NCI-H2196 treated with DMSO at 0.1 percent for 48 hours (cell line): Measurements from ENCODE around the gene SMOC1.

Experiments used
- DNase-seq: peaks from one replicate; lab custom pipeline; 2025; ENCODE audit not compliant: unreplicated experiment; lab: John Stamatoyannopoulos, UW

Gene SMOC1

DNA sequence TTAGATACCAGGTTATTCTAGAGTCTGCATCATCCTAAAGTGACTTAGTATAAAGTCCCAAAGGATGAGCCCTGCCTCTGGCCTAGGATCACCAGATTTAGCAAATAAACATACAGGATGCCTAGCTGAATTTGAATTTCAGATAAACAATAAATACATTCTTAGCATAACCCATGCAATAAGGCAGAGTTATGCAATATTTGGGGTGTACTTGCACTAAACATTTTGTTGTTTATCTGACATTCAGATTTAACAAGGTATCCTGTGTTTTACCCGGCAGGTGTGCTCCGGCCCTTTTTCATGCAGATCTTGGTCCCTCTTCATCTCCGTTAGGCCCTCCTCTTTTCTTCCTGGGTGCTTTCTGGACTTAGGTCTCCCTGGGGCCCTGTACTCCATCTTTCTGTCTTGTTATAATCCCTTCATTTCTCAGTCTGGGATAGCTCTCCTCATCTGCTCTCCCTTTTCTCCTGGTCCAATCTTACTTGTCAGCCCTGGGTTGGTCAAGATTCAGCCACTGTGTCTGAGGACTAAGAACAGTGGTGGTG is 18.1 kb upstream of the SMOC1 start:
- DNase-seq = no peak

DNA sequence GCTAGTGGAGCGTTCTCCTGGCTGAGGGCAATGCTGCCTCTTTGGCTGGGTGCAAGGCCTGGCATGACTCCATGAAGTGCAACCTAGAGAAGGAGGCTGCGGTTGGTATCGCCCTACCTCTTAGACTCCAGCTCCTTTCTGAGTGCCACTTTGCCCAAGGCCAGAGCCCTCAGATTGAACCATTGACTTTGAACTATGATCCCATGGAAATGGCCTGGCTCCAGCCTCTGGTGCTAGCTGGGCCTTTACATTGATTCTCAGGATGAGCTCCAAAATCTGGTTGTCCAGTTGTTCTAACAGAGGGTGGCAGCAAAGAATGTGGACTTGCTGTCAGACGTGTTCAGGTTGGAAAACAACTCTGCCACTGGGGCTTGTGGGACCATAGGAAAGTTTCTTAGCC is 16.1 kb upstream of the SMOC1 start:
- no peak for DNase-seq

DNA sequence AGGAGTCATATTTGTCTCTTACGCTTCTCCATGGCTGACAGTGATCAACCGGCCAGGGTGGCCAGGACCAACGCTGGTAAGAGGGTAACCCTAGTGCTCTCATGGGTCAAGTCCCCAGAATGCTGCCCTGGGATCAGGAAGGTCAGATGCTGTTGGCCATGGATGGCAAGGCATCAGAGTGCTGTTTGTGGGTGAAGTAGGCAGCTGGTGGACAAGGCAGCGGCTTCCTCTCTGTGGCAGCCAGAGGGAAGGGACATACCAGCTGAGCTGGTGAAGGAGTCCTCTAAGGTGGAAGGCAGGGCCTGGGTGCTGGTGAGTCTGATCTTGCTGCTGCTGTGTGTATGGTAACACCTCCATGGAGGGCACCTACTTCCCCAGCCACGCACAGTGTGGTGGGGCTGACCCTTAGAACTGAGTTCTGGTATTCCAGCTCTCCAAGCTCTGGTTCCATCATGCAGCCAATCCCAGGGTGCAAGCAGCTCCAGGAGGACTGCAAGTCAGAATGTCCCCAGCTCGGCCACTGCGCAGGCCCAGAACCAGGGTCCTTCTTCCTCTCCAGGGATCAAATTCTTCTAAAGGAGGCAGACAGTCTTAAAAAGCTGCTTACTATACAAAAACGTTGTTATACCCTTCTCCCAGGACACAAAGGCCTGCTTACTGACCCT is 13.4 kb upstream of the SMOC1 start:
- no peak for DNase-seq

DNA sequence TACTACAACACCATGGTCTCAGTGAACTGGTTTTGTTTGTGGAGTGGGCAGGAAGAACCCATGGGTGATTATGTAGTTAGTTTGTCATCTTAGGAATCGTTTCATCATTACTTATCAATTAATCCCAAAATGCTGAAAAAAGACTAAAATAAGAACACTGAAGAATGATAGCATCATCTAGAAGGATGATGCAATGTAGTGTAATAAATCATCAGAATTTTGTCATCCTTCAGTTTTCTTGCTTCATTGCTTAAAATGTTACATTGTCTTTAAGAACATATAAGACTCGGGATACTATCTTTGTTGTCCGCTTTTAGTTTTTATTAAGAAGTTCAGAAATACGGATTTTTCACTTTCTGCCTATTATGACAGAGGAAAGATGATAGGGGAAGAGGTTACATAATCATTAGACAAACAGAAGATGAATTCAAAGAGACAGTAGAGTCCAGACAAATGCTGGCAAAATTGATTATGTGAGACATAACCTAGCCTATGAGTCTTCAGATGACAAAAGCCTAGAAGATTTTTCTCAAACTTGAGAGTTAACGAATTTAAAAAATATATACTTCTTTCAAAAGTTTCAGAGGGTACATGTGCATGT is 10.8 kb upstream of the SMOC1 start:
- no peak for DNase-seq

DNA sequence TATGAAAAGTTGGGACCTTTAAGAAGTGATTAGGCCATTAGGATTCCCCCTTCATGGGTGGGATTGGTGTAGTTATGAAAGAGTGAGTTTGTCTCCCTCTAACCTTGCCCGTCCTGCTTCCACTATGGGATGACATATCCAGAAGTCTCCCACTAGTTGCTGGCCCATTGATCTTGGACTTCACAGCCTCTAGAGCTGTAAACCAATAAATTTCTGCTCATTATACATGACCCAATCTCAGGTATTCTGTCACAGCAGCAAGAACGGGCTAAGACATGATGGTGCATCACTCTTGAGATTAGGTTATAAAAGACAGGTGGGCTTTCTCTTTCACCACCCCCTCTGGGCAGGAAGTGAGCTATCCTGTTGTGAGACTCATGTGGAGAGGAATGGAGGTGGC is 8.6 kb upstream of the SMOC1 start:
- DNase-seq = no peak

DNA sequence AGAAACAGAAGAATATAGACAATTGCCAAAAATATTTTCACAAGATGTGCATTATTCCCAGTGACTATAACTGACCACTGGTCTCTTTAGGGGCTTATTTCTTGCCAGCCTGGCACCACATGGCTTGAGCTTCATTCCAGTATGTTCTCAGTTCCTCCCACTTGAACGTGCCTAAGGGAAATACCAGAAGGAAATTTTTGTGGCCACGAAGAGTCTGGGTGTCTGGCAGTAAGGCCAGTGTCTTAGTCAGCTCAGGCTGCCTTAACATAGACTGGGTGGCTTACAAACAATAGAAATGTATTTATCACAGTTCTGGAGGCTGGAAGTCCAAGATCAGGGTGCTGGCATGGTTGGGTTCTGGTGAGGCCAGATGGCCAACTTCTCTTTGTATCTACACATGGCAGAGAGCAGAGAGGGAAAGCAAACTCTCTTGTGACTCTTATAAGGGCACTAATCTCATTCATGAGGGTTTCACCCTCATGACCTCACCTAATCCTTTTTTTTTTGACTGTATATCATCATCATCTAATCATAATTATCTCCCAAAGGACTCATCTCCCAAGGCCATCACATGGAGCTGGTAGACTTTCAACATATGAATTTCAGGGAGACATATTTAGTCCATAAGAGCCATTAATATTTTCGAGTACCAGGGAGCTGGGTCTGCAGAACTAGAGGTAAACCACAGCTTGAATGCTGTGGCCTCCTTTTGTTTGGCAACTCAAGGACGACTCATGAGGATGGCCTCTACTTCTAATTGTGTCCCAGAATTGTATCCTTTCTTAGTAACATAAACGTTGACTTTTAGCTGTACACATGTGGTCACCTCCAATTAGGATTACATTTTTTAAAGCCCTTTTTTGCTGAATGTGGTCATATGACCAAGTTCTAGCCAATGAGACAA is 5.1 kb upstream of the SMOC1 start:
- no peak for DNase-seq

DNA sequence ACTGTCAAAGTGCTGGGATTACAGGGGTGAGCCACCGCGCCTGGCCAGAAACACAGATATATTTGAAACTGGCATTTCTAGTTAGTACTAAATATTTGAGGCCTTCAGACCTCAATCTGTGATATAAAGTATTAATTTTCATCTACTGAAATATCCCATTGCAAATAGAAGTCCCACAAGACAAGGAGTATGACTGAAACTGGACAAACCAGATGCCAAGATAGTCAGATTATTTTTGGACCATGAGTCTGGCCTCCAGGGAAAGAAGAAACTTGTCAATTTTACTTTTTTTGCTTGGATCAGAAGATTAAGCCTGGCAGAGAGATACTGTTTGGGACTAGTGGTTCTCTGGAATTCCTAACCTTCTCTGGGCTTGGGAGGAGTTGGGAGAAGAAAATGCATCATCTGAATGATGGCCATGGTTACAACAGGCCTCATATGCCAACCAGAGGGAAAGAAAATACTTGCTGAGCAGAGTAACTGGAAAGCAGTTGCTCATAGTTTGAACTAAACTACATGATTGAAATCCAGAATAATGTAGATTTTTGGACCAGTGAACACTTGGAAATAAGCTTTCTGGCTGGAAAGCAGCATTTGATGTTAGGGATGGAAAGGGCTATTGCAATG is 2.9 kb upstream of the SMOC1 start:
- no peak for DNase-seq

DNA sequence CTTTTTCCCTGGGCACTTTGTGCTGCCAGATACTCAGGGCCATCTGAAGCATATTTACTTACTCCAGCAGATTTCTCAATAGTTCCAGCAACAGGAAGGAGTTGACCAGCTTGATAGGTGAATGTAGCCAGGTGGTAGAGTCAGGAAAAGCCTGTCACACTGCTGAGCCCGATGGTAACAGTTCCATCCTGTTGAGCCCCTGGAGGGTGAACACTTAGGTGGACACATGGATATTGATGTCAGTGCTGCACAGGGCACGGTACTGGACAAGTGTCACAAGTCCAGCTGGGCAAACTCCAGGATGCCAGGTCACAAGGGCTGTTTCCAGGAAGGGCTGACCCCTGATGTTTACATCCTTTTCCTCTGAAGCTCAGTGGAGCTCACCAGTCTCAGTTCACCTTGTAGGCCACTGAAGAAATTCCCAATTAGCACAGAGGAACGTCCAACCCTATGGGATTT is 2.3 kb upstream of the SMOC1 start:
- DNase-seq = peak; percentile 46

DNA sequence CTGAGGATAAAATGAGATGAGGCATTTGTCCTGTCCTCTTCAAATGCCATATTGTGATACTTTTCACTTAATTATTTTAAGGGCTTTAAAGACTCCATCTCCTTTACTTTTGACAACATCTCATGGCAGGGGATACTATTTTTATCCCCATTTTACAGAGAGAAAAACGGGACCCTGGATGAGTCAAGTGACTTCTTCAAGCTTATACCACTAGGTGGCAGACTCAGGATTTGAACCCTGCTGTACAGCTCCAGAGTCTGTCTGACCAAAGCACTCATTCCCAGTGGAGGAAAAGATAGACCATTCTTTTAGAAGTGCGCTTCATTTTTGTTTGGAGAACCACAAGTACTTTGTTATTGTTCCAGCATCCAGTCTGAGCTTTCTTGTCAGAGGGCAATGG is 1.7 kb upstream of the SMOC1 start:
- DNase-seq = peak; percentile 47

DNA sequence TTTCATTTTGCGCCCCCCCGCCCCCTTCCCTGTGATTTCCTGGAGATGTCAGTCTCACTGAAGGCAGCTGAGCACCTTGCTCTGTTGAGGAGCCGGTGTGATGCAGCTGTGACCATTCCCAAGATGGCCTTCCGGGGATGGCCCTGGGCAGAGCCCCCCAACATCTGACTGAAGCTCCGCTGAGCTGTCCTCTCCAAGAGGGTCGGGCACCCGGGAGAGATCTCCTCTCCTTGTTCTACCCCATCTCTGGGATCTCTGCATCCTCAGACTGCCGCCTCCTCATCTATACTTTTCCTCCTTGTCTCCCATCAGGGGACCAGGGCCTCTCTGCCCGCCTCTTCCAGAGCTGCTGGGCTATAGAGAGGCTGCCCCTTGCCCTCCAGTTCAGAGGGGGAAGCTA is 965 bp upstream of the SMOC1 start:
- DNase-seq = no peak

DNA sequence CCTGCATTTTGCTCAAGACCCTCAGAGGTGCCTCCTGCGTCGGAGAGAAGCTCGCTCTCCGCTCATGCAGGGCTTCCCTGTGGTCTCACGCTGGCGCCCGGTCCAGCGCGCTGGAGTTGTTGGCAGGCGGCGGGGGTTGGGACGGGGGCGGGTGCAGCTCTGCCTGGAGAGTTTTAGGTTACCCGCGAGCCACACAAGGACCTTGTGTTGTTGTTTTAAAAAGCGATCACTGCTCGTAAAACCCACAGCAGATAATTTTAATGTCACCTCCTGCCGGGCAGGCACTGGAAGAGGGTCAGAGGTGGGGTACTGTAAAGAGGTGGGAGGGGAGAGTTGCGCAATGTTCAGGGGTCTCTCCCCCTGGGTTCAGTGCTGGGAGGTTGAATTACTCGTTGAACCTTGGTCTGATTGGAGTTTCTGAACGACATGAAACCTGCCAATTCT is 850 bp downstream of the SMOC1 start:
- DNase-seq = no peak

DNA sequence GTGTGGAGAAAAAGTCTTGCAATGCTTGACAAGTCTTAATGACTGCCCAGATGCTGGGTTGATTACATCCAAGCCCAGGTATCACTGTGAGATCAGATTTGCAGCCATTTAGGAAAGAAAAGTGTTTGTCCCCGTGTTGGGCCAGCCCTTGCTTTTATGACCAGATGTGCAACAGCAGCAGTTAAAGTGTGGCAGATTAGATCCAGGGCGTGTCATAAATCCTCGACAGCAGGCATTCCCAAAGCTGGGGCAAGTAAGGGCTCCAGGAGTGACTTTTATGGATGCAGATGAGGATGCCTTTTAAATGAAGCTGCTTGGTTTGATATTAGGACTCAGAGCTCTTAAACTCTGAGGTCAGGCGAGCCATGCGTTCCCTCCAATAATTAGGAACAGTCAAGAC is 1.7 kb downstream of the SMOC1 start:
- DNase-seq = no peak

DNA sequence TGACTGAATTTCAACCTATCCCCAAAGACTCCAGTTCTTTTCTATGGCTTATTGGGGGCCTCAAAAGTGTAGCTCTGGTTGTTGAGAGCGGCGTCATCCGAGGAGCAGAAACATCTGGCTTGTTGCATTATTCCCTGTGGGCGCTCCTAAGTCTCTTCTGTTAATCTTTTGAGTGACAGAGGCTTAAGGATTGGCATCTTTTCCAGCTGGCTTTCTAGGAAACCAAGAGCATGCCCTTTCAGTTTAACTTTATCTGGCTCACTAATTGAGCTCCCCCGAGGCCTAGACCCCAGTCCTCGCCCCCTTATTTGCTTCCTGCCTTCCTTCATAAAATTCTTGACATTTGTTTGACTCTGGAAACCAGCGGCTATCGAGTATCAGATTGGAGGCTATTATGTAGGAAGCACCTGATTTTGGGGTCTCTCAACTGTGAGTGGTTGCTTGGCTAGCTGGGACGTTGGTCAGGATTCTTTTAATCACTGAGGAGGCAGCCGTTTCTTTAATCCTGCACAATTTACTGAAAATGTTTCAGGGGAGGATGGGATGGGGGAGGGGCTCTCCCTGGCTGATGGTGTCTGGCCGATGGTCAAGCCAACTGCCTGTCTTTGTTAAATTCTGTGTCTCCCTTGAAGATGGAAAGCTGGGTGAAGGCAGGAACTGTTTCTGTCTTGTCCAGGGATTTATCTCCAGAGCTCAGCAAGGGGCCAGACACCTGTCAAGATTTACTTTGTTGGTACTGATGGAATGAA is 3.1 kb downstream of the SMOC1 start:
- DNase-seq = no peak

DNA sequence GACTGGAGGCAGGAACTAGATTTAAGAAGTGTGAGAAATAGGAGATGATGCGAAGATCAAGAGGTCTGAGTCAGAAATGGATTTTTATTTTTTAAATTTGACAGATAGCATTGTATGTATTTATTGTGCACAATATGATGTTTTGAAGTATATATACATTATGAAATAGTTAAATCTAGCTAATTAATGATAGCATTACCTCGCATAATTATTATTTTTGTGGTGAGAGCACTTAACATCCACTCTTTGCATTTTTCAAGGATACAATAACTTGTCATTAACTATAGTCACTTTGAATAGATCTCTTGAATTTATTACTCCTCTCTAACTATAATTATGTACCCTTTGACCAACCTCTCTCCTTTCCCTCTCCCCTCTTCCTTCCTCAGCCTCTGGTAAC is 3.7 kb downstream of the SMOC1 start:
- no peak for DNase-seq

DNA sequence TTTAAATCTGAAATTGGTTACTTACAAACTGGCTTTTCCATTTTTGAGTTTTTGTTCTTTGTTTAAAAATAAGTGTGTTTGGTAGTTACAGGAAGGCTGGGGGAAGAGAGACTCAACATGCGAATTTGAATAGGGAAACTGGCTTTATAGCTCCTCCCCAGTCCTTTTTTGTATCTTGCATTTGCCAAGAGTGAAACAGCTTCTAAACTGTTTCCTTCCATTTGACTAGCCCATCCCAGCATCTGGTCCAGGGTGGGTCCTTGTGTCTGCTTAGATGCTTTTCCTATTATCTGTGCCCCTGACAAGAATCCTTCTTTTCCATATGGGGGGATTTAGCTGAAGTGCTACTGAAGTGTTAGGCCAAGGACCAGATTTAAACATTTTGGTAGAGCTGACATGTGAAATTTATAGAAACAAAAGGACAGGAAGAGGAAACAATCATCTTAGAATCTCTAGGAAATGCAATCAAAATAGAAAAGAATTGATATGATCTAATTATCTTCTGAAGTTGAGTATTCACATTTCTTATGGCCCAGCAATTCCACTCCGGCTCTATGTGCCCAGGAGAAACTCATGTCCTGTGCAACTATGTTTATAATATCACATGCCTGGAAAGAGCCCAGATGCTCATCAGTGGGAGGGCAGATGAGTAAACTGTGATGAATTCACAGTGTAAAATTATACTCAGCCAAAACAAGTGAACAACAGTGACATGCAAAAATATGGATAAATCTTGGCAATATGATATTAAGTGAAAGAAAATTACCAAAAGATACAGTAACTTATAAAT is 7.4 kb downstream of the SMOC1 start:
- no peak for DNase-seq

DNA sequence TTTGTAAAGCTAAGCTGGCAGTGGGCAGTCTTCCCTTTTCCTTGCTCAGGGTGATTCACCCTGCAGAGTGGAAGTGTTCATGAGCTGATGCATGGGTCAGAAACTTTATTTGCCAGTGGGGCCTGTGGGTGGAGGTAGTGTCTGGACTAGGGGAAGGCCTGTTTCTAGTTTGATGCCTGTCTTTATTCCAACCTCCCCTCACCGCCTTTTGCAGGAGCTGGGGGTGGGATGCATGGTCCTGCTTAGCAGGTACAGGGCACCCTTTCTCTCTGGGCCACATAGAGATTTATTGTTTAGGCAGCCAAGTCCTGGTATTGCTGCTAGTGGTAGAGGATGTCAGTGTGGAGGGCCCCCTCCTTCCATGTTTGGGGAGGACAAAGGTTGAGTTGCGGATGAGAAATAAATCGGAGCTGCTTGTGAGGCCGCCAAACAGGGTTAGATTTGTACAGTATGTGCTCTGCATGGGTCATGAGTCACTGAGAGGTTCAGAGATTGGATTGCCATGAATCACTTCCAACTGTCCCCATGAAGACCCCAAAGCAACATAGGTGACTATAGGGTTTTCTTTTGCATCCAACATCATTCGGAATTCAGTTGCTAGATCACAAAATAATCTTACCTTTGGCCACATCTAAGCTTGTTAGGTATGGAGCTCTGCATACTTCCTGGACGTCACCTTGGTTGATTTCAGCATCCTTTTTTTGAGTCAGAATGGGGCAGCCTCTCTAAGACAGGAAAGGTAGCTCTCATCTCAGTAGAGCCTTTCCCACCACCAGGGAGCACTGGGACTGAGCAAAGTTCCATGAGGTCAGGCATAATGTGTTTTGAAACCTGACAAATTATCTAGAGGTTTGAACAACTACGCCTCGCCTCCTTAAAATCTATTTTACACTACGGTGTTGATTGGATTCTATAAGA is 8.8 kb downstream of the SMOC1 start:
- no peak for DNase-seq

DNA sequence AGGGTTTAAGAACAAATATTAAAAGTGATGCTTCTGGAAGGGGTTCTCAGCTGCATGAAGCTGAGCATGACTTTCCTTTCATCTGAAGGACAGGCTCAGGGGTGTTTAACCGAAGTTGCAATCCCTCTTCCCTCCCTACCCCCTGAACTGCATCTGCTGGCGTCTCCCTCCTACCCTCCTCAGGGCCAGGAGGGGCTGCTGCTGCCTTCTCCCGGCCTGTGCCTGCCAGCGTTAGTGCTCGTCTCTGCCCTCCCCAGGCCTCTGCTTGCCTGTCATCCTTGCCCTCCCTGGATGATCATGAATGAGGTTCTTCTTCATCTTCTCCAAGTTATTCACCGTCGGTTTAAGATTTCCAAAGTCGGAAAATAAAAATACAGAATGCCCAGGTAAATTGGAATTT is 12.2 kb downstream of the SMOC1 start:
- no peak for DNase-seq

DNA sequence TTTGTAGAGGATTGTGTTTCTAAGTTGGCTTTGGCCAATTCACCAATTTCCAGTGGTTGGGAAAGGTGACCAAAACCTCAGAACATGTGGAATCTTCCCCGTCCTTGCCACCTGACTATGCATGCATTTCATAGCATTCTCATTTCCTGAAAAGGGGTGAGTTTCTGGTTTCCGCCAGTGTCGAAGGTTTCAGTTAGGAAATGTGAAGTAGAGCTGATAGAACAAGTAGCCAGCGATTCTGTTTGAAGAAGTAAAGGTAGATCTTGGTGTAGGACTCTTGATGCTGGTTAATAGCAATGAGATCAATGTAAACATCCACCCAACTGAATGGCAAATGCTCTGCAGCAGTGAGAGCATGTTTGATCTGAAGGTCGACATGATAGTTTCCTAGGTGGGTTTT is 15.9 kb downstream of the SMOC1 start:
- no peak for DNase-seq

DNA sequence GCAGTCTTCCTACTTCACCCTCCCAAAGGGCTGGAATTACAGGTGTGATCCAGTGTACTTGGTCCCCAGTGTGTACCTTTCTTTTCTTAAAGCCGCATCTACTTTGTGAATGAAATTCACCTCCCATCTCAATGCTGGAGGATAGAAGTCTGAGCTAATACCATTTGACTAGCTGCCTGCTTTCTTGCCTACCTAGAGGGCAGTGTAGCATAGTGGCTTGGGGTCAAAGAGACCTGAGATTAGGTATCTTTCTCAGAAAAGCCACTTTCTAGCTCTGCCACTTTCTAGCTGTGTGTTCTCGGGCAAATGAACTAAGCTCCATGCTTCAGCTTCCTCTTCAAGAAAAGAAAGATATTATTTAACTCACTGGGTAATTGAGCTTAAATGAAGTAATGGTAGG is 16.9 kb downstream of the SMOC1 start:
- DNase-seq = no peak
